ENCODE measurements around the gene DOCK9.

The DOCK9 gene

DNA sequence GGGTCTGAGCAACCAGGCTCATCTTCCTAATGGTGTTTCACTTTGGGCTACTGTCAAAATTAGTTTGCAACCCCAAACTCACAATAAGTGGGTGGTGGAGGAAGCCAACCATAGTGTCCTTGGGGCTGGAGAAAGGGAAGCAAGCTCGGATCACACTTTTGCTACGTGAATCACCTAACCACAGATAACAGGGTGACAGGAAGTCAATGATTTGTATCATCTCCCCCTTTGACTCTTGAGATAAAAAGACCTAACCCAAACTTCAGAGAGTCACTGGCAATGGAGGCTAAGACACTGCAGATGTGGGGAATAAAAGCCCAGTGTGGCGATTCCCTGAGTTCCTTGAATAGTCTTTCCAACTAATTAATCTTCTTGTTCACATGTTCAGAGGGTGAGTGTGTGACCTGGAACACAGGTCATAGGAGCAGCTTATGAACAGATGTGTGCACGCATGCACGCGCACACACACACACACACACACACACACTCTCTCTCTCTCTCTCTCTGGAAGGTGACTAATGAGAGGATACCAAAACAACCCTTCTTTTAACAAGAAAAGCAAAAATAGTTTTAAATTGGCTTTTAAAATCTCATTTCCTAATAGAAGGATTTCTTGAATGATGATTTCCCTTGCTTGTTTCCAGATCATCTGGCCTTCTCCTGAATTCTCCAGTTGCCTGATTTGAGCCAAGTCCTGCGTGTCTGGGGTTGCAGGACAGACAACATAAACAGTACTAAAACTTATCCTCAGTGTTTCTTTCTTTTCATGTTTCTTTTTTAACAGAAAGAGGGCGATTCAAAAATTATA is 21.2 kb upstream of the DOCK9 start:
- DNase-seq (ENCODE audit: low spot score): no peak

DNA sequence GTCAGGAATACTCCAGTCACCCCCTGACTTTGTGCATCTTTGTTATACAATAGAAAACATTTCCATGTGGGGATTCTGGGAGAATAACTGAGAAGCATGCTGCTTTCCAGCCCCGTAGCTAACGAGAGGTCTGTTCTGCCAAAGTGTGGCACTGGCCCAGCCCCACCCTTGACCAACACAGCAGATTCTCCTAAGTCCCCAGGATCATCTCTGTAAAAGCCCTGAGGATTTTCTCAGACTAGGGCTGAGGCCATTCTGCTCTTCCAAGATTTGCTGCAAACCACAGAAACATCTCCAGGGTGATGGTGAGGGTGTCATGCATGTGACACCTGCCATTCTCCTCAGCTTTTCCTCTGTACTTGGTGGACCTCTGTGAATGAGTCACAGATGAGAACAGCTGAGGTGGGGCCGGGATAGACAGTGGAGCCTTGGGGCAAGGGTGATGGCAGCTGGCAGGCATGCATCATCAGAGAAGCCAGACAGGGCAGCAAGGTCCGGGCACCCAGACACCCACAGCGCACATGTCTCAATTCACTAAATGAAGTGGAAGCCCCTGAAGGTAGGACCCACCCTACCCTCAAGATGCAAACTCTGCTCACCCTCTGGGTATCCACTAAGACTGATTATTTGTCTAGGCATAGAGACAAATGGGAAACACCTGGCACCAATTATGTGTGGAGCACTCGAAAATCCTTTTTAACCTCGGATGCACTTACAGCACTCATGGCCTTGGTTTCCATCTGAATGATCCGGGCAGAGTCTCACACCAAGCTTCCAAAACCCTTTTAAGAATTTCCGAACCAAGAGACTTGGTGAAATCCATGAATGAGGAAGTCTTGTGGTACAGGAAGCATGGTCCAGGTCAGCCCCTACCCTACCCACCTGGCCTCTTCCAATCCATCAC is 20.1 kb upstream of the DOCK9 start:
- DNase-seq (ENCODE audit: low spot score): no peak

DNA sequence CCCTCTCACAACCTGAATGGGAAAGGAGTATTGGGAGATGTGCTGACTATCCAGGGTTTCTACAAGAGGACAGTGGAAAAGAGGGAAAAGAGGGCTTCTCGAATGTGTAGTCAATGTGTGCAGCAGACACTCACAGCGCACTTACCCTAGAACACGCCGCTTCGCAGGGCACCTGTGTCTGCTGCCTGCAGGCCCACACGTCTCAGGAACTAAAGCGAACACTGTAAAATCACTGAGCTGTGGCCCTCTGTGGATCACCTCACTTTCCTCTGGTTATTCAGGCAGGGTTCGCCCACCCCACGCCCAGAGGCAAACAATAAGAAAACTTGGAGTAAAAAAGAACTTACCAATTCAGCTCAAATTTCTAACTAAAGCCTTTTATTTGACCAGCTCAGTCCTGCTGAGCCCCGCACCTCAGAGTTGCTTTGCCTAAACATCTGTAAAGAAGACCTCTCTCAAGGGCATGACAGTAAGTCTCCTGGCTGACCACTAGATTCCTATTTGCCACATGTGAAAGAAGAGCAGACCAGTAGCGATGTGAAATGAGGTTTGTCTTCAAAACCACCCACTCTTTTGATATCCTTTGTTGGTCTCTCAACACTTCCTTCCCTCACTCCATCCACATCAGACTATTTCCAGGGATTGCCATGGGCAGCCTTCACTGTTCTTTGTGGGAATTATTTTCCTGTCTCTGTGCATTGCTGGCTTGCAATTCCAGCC is 19.3 kb upstream of the DOCK9 start:
- no peak for DNase-seq (ENCODE audit: low spot score)

DNA sequence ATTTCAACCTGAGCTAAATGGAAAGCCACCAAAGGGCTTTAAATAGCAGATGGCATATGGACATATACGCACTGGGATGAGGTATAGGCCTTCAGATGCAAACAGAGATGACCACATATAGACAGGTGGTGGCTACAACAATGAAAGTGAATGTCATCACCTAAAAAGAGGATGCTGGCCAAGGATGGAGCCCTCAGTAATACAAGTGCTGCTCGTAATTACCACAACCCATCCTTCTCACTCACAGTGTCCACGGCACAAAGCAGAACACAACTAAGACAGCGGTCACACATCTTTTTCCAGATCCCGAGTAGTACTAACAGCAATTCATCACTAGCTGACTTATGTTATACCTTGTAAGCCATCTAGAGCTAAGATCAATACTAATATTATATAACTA is 18.2 kb upstream of the DOCK9 start:
- no peak for DNase-seq (ENCODE audit: low spot score)

DNA sequence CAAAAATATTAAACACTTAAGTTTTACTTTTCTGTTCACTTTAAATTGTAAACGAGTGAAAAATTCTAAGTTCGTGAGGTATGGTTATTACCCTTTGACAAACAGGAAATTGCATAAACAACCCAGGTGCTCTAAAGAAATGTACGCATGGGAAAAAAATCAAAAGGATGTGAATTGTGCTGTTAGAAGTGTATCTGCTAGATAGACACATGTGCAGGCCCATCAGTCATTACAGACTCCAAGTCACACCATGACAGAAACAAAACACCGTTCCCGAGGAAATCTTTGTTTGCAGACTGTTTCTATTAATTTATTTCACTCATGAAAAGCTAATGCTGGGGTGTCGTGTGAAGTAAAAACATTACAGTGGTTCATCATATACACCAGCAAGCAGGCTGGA is 17.0 kb upstream of the DOCK9 start:
- DNase-seq (ENCODE audit: low spot score): no peak

DNA sequence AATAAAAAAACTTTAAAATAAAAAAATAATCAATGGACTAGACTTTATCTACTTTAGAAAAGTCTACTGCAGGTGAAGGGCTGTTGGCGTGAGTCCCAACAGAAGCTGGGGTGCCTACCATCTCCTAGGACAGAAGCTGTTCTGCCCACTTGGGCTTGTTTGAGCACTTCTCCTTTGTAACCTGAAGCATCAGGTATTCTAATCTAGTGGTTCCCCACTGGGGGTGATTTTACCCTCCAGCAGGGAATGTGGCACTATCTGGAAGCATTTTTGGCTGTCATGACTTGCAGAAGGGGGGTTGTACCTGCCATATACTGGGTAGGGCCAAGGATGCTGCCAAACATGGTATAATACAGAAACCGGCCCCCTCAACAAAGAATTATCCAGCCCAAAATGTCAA is 16.2 kb upstream of the DOCK9 start:
- no peak for DNase-seq (ENCODE audit: low spot score)

DNA sequence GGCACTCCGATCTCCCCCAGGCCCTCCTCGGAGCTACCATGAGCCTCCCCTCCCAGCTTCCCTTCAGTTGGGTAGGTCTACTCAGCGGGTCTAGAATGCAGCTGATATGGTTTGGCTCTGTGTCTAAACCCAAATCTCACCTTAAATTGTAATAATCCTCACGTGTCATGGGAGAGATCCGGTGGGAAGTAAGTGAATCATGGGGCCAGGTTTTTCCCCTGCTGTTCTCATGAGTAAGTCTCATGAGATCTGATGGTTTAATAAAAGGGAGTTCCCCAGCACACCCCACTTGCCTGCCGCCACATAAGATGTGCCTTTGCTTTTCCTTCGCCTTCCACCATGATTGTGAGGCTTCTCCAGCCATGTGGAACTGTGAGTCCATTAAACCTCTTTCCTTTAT is 14.5 kb upstream of the DOCK9 start:
- DNase-seq (ENCODE audit: low spot score): no peak

DNA sequence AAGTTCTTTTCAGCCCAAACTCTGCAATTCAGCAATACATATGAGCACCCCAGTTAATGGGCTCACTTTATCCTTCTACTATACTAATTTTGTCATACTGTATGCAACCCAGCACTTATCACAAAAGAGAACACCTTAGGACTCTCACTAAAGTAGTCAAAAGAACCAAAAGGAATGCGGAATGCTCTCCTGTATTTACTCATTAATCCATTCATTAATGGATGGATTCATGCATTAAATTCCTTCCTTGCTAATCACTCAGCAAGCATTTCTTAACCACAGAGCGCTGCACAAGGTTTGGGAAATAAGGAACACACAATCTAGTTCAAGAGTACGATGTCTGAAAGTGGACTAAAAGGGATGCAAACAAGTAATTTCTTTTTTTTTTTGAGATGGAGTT is 12.8 kb upstream of the DOCK9 start:
- no peak for DNase-seq (ENCODE audit: low spot score)

DNA sequence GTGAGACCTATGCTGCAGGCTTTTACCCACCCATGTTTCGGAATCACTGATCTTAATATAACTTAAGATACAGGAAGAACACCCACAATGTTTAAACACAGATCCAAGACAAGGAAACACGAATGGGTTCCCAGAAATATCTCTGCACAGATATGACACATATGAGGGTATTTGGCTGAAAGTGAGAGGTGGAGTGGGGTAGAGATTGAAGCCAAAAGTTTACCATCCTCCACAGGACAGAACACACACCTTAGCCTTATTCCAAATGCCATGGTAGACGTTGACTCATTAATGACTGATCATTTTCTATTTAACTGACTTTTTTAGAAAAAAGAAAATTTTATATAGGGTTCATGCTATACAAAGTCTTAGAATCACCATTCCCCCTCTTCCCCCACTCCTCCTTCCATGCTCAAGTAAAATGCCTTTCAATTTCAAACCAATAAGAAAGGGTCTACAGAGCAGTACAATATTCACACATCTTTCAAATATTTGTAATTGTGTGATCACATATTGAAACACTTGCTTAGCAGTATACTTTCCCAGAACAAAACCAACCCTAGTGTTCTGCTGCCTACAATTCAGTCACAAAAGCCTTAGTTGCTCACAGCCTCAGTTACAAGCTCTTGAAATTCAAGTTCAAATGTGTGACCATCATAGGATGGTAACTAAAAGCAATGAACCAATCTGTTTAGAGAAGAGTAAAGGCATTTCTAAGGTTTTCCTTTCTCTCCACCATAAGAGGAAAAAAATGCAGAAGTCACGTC is 11.8 kb upstream of the DOCK9 start:
- DNase-seq (ENCODE audit: low spot score): no peak

DNA sequence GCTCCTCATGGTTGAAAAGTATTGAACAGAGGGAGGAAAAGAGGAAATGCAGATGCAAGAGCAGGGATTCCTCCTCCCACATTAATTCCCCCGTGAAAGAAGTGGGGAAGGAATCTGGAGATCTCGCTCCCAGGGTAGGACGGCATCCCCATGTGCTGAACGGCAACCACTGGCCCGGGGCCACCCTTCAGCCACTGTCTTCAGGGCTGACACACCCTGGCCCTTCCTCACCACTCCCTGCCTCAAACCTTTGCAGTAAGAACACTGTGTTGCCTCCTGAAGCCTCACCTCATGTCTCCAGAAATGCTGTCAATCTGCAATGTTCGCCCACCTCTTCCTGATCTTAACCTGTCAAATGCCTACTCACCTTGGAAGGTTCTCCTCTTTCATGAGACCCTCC is 10.9 kb upstream of the DOCK9 start:
- DNase-seq (ENCODE audit: low spot score): no peak

DNA sequence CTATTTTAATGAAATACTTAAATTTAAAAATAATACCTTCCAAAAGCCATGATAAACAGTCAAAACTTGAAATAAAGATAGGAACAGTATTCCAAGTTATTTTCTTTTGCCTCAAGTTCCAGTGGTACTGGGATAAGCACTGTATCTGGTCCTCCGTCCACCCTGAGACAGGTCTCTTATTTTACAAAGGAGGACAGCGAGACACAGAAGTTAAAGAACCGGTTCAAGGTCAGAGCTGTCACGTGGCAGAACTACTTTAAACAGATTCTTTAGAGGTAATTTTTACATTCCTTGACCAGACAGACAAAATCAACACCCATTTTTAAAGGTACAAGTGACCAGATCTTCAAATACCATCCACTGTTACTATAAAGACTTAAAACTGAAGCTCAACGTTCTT is 10.4 kb upstream of the DOCK9 start:
- no peak for DNase-seq (ENCODE audit: low spot score)

DNA sequence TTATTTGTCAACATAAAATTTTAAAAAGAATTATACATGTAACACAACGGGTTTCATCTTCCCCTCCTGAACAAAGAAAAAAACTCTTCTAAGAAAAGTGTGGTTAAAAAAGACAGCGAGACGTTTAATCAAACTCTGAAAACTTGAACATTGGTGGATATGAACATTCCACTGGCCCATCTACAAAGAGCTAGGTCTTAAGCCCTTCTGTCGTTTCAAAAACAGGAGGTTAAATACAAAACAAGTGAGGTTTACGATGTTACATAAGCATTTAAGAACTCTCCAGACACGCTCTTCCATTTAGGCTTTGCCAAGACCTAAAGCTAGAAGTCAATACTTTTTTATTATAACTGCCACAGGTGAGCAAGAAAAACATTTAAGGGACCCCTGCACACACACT is 9.4 kb upstream of the DOCK9 start:
- no peak for DNase-seq (ENCODE audit: low spot score)

DNA sequence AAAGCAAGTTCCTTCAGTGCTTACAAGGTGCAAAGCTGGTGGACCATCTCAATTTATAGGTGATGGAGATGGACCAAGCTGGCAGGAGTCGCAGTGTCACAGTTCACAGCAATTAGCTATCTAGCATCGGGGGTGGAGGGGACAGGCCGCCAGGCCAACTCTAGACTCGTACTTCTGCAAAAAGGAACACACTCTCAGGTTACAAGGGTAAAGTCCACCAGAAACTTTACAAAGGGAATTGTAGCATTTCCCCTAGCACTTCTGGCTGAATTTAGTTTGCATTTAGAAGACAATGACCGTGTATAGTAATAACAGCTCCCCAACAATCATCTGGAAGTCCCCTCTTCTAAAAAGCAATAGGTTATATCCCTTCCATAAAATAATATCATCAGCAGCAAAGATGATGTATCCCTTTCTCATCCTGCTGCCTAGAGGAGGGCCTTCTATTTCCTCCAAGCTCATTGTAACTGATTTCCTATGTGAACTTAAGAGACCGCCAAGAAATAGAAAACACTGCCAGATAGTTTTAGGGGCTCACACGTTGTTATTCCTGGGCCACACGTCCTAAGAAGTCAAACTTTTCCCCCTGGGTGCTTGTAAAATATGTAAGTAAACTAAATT is 8.5 kb upstream of the DOCK9 start:
- no peak for DNase-seq (ENCODE audit: low spot score)

DNA sequence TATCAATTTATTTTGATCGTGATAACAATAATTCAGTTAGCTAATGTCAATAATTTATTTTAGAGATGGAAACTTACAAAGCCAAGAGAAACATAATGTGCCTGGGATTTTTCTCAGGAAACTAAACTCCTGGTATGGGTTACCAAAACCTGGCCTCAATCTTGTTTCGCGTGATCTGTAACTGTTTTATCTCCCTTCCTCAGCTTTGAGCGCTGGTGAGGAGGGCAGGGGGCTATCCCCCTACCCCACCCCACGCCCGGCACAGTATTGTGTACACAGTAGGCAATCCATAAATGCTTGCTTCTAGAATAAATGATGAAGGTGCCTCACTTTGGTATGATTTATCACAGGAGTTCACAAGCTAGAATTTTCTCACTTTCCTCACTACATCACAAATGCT is 7.7 kb upstream of the DOCK9 start:
- no peak for DNase-seq (ENCODE audit: low spot score)

DNA sequence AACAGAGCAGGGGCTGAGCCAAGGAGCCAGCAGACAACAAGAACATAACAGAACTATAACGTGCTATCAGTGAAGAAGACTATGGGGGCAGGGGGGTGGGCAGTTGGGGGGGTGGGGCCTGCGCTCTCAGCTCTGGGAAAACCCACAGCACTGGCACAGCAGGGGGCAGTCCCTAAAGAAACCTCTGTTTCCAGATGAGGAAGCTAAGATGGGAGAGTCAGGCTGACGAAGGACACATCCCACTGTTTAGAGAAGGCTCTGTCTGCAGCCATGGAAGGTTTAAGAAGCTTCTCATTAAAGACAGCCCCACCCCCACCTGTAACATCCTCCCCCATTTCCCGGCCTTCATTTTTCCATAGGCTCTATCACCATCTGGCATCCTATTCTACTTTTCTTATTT is 7.1 kb upstream of the DOCK9 start:
- peak; percentile 17 for DNase-seq (ENCODE audit: low spot score)

DNA sequence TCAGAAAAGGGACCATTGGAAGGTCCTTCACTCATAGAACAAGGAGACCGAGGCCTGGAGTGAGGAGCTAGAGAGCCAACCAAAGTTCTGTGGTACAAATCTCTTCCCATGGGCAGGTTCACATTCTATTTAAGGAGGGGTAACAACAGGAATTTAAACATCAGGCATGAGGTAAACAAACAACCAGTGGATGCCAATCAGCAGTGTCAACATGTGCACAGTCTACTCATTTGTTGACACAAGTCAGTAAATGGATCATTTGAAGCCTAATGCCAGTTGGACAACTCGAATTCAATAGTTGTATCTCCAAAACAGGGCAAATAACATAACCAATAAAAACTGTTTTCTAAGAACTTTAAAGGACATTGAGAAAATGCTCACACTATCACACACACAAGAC is 6.3 kb upstream of the DOCK9 start:
- no peak for DNase-seq (ENCODE audit: low spot score)

DNA sequence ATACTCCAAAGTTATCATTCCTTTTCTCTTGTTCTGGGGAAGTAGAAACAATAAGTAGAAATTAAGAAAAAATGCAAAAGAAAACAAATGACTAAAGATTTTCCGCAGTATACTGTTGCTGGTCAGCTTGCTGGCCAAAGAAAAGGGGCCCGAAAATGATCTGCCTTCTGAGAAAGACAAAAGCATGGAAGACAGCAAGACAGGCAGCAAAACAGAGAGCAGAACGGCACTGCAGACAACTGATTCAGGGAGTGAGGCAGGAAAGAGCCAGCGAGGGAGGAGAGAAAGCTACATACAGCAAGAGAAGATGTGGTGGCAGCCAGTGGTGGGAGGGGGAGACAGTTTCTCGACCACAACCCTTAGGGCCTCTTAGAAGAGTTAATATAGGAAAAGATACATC is 5.3 kb upstream of the DOCK9 start:
- DNase-seq (ENCODE audit: low spot score): no peak

DNA sequence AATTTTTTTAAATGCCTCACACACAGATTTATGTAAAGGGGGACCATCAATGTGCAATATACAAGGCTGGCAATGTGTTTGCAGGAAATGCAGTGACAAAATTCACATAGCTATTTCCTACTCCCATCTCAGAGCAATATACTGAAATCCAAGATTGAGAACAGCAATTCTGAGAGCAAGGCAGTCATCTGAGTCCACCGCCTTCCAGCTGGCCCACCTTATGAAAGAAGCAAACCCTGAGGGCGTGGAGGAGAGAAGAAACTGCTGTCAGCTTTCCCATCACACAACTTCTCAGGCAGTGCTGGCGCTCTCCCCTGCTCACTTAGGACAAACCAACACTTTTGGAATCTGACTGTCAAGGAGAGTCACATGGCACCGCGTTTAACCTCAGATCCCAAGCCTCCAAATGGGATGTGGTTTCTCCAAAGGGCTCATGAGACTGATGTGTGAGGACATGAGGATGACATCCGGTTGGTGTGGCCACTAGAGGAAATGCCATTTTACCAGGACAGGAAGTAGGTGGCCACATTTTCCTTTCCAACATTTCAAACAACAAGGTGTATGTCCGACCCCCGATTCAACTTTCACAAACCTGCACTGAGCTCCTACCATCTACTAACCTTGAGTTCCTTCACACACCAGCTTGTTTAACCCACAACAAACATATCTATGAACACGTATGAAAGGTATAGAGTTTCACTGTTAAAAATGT is 3.7 kb upstream of the DOCK9 start:
- DNase-seq (ENCODE audit: low spot score): no peak

DNA sequence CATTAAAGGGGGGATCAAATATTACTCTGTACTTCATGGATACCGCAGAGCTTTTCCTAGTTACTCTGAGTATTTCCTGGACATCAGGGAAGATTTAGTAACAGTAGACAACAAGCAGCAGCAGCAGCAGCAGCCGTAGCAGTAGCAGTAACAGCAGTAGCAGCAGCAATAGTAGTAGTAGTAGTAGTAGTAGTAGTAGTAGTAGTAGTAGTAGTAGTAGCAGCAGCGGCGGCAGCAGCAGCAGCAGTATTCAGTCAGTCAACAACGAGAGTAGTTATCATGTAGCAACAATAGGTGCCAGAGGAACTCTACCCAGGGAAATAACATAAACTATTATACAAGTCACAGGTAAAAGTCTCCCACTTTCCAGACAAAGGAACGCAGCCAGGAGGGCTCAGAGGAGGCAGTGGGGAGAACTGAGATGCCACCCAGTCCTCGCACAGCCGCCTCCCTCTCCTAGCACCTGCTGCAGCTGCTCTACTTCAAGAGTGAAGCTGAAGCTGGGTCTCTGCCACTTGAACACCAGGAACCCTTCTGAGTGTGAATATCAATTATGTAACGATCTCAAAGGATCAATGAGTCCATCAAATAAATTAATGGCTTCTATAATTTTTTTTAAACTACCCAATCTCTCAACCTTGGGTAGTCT is 1.3 kb upstream of the DOCK9 start:
- no peak for DNase-seq (ENCODE audit: low spot score)

DNA sequence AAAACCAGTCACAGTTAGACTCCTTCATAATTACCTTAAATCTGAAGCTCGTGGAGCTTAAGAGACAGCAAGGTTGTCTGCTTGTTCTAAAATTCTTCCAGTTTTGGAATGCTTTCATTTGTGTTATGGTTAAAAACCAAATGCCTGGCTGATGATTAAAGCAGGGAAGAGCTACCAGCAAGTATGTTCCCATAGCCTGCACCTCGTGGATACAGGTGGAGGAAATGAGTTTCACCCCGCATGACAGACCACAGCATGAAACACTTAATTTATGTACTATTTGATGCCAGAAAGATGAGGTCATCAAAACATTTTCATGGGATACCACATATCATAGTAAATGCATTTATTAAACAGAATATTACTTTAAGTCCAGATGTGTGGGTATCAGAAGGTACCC is 416 bp upstream of the DOCK9 start:
- no peak for DNase-seq (ENCODE audit: low spot score)
